Effector memory CD4-positive, alpha-beta T cell (primary cell): ENCODE results near the gene TMBIM4.
A peak's percentile ranks its signal among the peaks of the same experiment; 100 is the strongest.

Source experiments
- DNase-seq, 3 donors: peaks; one replicate each; pipeline ENCODE4 v3.0.0-alpha.2; 2020
- H3K27ac ChIP-seq: 2 replicates; pipeline ENCODE4 v1.7.0; 2013; ENCODE audit warnings: mild to moderate bottlenecking, low read length, moderate library complexity; ENCODE audit not compliant: insufficient read depth, poor library complexity, severe bottlenecking
- H3K27me3 ChIP-seq: replicated peaks from 2 replicates; pipeline ENCODE4 v1.7.0; 2013; ENCODE audit warnings: mild to moderate bottlenecking, low read length; ENCODE audit not compliant: insufficient read depth, control insufficient read depth, poor library complexity, severe bottlenecking
- H3K36me3 ChIP-seq: 2 replicates; pipeline ENCODE4 v1.7.0; 2013; ENCODE audit warnings: mild to moderate bottlenecking, low read length, moderate library complexity; ENCODE audit not compliant: control insufficient read depth, insufficient read depth
- H3K4me1 ChIP-seq: 2 replicates; pipeline ENCODE4 v1.7.0; 2013; ENCODE audit warnings: low read length, mild to moderate bottlenecking; ENCODE audit not compliant: control insufficient read depth, insufficient read depth, poor library complexity, severe bottlenecking
- H3K4me3 ChIP-seq: 2 replicates; pipeline ENCODE4 v1.7.0; 2013; ENCODE audit warnings: low read length, low read depth, mild to moderate bottlenecking; ENCODE audit not compliant: insufficient read depth, poor library complexity, severe bottlenecking
- H3K9me3 ChIP-seq: 2 replicates; pipeline ENCODE4 v1.7.0; 2013; ENCODE audit warnings: mild to moderate bottlenecking, low read length, moderate library complexity; ENCODE audit not compliant: control insufficient read depth

The TMBIM4 gene

GRCh38 chr12:66108386-66108785 lies 61.4 kb downstream of the TMBIM4 start:
- Histone ChIP-seq H3K27ac (no peak overlapping the region), H3K36me3 (no peaks in the 10 kb centered on the region), H3K27me3 (no peaks in the 10 kb centered on the region), H3K4me3 (no peak overlapping the region), H3K4me1 (no peaks in the 10 kb centered on the region), H3K9me3 (no peaks in the 10 kb centered on the region)
- no peak for DNase-seq

- no peak overlapping the region for H3K4me3 ChIP-seq
- no peaks in the 10 kb centered on the region for H3K9me3 ChIP-seq
- H3K27ac ChIP-seq: no peak overlapping the region
- H3K36me3 ChIP-seq: no peaks in the 10 kb centered on the region
- H3K27me3 ChIP-seq: no peaks in the 10 kb centered on the region
- peak in 1 of 3 donors; percentile 11 for DNase-seq
- H3K4me1 ChIP-seq: no peaks in the 10 kb centered on the region
Observed at GRCh38 chr12:66107451-66107915, 62.3 kb downstream of the TMBIM4 start.

- Histone ChIP-seq H3K27me3 (no peaks in the 10 kb centered on the region), H3K9me3 (no peaks in the 10 kb centered on the region), H3K36me3 (no peaks in the 10 kb centered on the region), H3K4me3 (no peak overlapping the region), H3K27ac (no peak overlapping the region), H3K4me1 (no peaks in the 10 kb centered on the region)
- DNase-seq: no peak
Observed at GRCh38 chr12:66103016-66103913, 66.5 kb downstream of the TMBIM4 start.

GRCh38 chr12:66092559-66093269 lies 77.1 kb downstream of the TMBIM4 start:
- no peaks in the 10 kb centered on the region for H3K36me3 ChIP-seq

GRCh38 chr12:66090157-66090556 lies 79.6 kb downstream of the TMBIM4 start:
- H3K27me3 ChIP-seq: no peaks in the 10 kb centered on the region
- H3K4me1 ChIP-seq: no peaks in the 10 kb centered on the region
- no peaks in the 10 kb centered on the region for H3K9me3 ChIP-seq
- H3K4me3 ChIP-seq: no peak overlapping the region
- H3K27ac ChIP-seq: no peak overlapping the region
- no peak for DNase-seq
- H3K36me3 ChIP-seq: no peaks in the 10 kb centered on the region

More at GRCh38 chr12:66092559-66093269, 77.1 kb downstream of the TMBIM4 start:
- Histone ChIP-seq H3K4me3 (no peak overlapping the region), H3K27ac (no peak overlapping the region), H3K9me3 (no peaks in the 10 kb centered on the region), H3K27me3 (no peaks in the 10 kb centered on the region), H3K4me1 (no peaks in the 10 kb centered on the region)
- DNase-seq: no peak

GRCh38 chr12:66087365-66087943 lies 82.3 kb downstream of the TMBIM4 start:
- Histone ChIP-seq H3K36me3 (no peaks in the 10 kb centered on the region), H3K4me3 (no peak overlapping the region), H3K27me3 (no peaks in the 10 kb centered on the region), H3K9me3 (no peaks in the 10 kb centered on the region), H3K4me1 (no peaks in the 10 kb centered on the region), H3K27ac (no peak overlapping the region)
- peak in 1 of 3 donors; percentile 6 for DNase-seq

- no peak for DNase-seq
- Histone ChIP-seq H3K4me3 (no peak overlapping the region), H3K27ac (no peak overlapping the region), H3K4me1 (no peaks in the 10 kb centered on the region), H3K27me3 (no peaks in the 10 kb centered on the region), H3K9me3 (no peaks in the 10 kb centered on the region), H3K36me3 (no peaks in the 10 kb centered on the region)
Observed at GRCh38 chr12:66085998-66086397, 83.8 kb downstream of the TMBIM4 start.
